Measurements from ENCODE around the gene ARIH2. TPM values are rescaled to one million over a fixed set of nuclear protein-coding genes. Genes with fewer than 3 reads are reported as not detected.

ARIH2 gene
- total RNA-seq, 1 experiment from 2014 or later, result 122 TPM

DNA sequence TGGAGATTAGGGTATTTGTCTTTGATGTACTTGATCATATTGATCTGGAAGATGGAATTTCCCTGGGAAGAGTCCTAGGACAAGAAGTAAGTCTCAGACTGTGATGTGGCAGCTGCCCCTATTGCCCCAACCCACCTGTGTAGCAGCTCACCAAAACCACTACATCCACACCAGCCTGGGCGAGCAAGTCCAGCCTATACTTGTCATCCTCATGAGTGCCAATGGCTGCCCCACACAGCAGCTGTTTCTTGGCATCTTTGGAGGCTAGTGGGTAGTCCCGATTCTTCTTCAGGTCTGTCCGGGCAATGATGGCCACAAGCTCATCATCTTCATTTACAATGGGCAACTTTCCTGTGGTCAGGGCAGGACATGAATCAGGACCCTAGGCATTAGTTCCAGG is 107.9 kb downstream of the ARIH2 start:
- no peak overlapping the region for H3K9ac ChIP-seq (ENCODE audit: extremely low read depth, insufficient read length, low read length)
- H3K23ac ChIP-seq (ENCODE audit: insufficient read length, low read depth, low read length), result no peak overlapping the region
- no peak overlapping the region for H3K4ac ChIP-seq (ENCODE audit: low read depth, low read length)
- Mint-ChIP-seq H3K4me1 (peaks cover 20 to 30% of the 10 kb centered on the region in 2 experiments), H3K9me3 (no peaks in the 10 kb centered on the region), H3K36me3 (ENCODE audit: insufficient read depth in 1 of 3, low read depth in 3 of 3) (peaks cover 59 to 85% (median 66%) of the 10 kb centered on the region in 3 experiments), H3K4me3 (peak overlapping the region in 1 of 2 experiments; percentile 35; a peak in 1 of 5 replicates), H3K27me3 (ENCODE audit: low read depth) (no peaks in the 10 kb centered on the region; the same call in none of the 2 replicates), H3K27ac (peak overlapping the region; percentile 44 to 70 (median 53); a peak in 4 of 7 replicates)
- DNase-seq, result no peak
- H3K4me2 ChIP-seq (ENCODE audit: insufficient read depth, insufficient read length, low read length), result no peak overlapping the region
- TF ChIP-seq, protein P1, sequence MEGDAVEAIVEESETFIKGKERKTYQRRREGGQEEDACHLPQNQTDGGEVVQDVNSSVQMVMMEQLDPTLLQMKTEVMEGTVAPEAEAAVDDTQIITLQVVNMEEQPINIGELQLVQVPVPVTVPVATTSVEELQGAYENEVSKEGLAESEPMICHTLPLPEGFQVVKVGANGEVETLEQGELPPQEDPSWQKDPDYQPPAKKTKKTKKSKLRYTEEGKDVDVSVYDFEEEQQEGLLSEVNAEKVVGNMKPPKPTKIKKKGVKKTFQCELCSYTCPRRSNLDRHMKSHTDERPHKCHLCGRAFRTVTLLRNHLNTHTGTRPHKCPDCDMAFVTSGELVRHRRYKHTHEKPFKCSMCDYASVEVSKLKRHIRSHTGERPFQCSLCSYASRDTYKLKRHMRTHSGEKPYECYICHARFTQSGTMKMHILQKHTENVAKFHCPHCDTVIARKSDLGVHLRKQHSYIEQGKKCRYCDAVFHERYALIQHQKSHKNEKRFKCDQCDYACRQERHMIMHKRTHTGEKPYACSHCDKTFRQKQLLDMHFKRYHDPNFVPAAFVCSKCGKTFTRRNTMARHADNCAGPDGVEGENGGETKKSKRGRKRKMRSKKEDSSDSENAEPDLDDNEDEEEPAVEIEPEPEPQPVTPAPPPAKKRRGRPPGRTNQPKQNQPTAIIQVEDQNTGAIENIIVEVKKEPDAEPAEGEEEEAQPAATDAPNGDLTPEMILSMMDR (conservative IDR thresholded peaks at IDR 0.05), result no peak
- peaks cover 7% of the 10 kb centered on the region for H4K20me1 ChIP-seq (ENCODE audit: control insufficient read depth, insufficient read depth, insufficient read length)
- no peak overlapping the region for H2BK15ac ChIP-seq (ENCODE audit: low read depth, low read length)
- no peak overlapping the region for H3T11ph ChIP-seq (ENCODE audit: low read length)
- H3K27ac ChIP-seq (ENCODE audit: insufficient read length, low read depth, low read length), result no peak overlapping the region
- H3K23me2 ChIP-seq (ENCODE audit: insufficient read length, low read depth, low read length, poor library complexity, severe bottlenecking), result peaks cover 9% of the 10 kb centered on the region
- H3K14ac ChIP-seq (ENCODE audit: insufficient read depth, low read length), result no peak overlapping the region
- H2BK120ac ChIP-seq (ENCODE audit: low read depth, low read length, poor library complexity, severe bottlenecking), result no peak overlapping the region
- H2AFZ ChIP-seq (ENCODE audit: low read length), result no peak overlapping the region
- no peaks in the 10 kb centered on the region for H3K9me3 ChIP-seq (ENCODE audit: control insufficient read depth, low read depth, low read length)
- WGBS (ENCODE audit: extremely low coverage, insufficient read length, low lambda C conversion rate), result no CpG with 5 or more reads among the region's 3 CpGs
- no peaks in the 10 kb centered on the region for H3K4me1 ChIP-seq (ENCODE audit: insufficient read depth, low read length)
- no peak overlapping the region for H2BK20ac ChIP-seq (ENCODE audit: low read depth, low read length, poor library complexity, severe bottlenecking)
- H3K79me2 ChIP-seq (ENCODE audit: insufficient read depth, low read length), result no peaks in the 10 kb centered on the region
- no peaks in the 10 kb centered on the region for H3K79me1 ChIP-seq (ENCODE audit: insufficient read depth, low read depth, low read length, poor library complexity, severe bottlenecking)
- H2BK5ac ChIP-seq (ENCODE audit: insufficient read length, low read length), result no peak overlapping the region
- H4K91ac ChIP-seq (ENCODE audit: insufficient read length, low read depth, low read length), result no peak overlapping the region
- H2BK12ac ChIP-seq (ENCODE audit: insufficient read length, low read depth, low read length), result no peak overlapping the region
- H4K8ac ChIP-seq (replicated peaks; ENCODE audit: insufficient read length, low read depth, low read length), result no peak overlapping the region
- no peak overlapping the region for H2AK5ac ChIP-seq (ENCODE audit: insufficient read length, low read length)
- no peaks in the 10 kb centered on the region for H3K27me3 ChIP-seq (ENCODE audit: insufficient read depth, low read length)
- H4K5ac ChIP-seq (ENCODE audit: insufficient read length, low read depth, low read length), result no peak overlapping the region
- no peak overlapping the region for H3K18ac ChIP-seq (ENCODE audit: insufficient read length, low read depth, low read length)
- no peak overlapping the region for H3K56ac ChIP-seq (ENCODE audit: insufficient read length, low read depth, low read length)
